Small intestine (tissue), 7 donors: Measurements from ENCODE around the gene PLA2G2F. TPM values are rescaled to one million over a fixed set of nuclear protein-coding genes. Genes with fewer than 3 reads are reported as not detected.

Experiments used
- DNase-seq, 2 donors: peaks; one replicate each; pipeline versions ENCODE4 v3.0.0 to v3.0.0-alpha.2; 2013
- FAIRE-seq: peaks from 2 replicates; lab custom pipeline; 2012; peaks lifted over from hg19 to GRCh38; lab: Jason Lieb, UNC
- H3K27ac ChIP-seq, 3 donors: one replicate each; pipeline ENCODE4 v1.5.1; 2013; ENCODE audit warnings: low read length in 2 of 3, mild to moderate bottlenecking in 2 of 3, control low read depth in 1 of 3, inconsistent platforms in 1 of 3, low read depth in 1 of 3, moderate library complexity in 1 of 3
- H3K27me3 ChIP-seq, 3 donors: one replicate each; pipeline ENCODE4 v1.6.1; 2013; ENCODE audit warnings: low read length in 3 of 3, inconsistent platforms in 1 of 3; ENCODE audit not compliant: control insufficient read depth in 3 of 3, insufficient read depth in 3 of 3
- H3K36me3 ChIP-seq, 3 donors: one replicate each; pipeline ENCODE4 v1.6.1; 2013; ENCODE audit warnings: low read length in 3 of 3, inconsistent platforms in 1 of 3, low read depth in 1 of 3, mild to moderate bottlenecking in 1 of 3, moderate library complexity in 1 of 3; ENCODE audit not compliant: control insufficient read depth in 3 of 3, insufficient read depth in 2 of 3
- H3K4me1 ChIP-seq, 3 donors: one replicate each; pipeline ENCODE4 v1.6.1; 2013; ENCODE audit warnings: low read length in 2 of 3, inconsistent platforms in 1 of 3, low read depth in 1 of 3, mild to moderate bottlenecking in 1 of 3, moderate library complexity in 1 of 3; ENCODE audit not compliant: control insufficient read depth in 3 of 3, insufficient read depth in 2 of 3
- H3K4me3 ChIP-seq, 3 donors: one replicate each; pipeline ENCODE4 v1.5.1; 2013; ENCODE audit warnings: low read length in 3 of 3, control low read depth in 1 of 3, inconsistent platforms in 1 of 3, low read depth in 1 of 3, mild to moderate bottlenecking in 1 of 3, moderate library complexity in 1 of 3
- H3K9me3 ChIP-seq, 2 donors: one replicate each; pipeline ENCODE4 v1.6.1; 2013; ENCODE audit warnings: low read depth in 1 of 2, low read length in 1 of 2; ENCODE audit not compliant: control insufficient read depth in 2 of 2, insufficient read depth in 1 of 2
- WGBS, 3 donors: extraction: QIAGEN DNeasy Blood & Tissue Kit; methylation state at CpG; one replicate each; pipeline ENCODE4 v1.1.7; 2013; 5-methylcytosine and 5-hydroxymethylcytosine counted together
- polyA plus RNA-seq, 4 donors: library from polyadenylated mRNA; stranded (reverse) in 3 of 4; unstranded in 1 of 4; fragments of 200-250 nt in 3 of 4; fragments of 120-200 nt in 1 of 4; gene quantifications; one replicate each; pipeline versions ENCODE4 v1.2.1 to v1.2.3, GENCODE V29; 2013
- donor health status: healthy with polysubstance abuse.
- donor health status: control.
- donor health status: control.
- donor health status: Bipolar disorder and iron deficiency.
- donor health status: healthy.

PLA2G2F gene
- polyA plus RNA-seq, 4 donors, result 0.01 to 0.04 TPM; not detected in 2

DNA sequence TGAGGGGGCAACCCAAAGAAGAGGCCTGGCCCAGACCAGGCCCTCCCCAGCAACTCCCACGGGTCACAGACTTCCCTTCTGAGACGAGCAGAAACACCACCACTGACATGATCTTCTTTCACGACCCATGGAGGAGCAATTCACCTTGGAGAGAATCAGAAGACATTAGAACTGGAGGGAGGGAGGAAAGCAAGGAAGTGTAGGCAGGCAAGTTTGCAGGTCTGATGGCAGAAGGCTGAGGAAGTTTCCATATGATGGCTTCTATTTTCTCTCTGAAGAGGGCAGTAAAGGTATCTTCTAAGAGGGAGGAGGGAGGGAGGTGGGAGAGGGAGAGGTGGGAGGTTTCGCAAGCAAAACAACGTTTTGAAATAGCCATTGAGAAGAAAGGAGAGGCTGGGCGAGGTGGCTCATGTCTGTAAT is 45.4 kb downstream of the PLA2G2F start:
- Histone ChIP-seq H3K36me3 (no peaks in the 10 kb centered on the region), H3K4me1 (peaks cover 0 to 10% (median 6%) of the 10 kb centered on the region in 3 donors), H3K27me3 (no peaks in the 10 kb centered on the region), H3K9me3 (peaks cover 0 to 4% of the 10 kb centered on the region in 2 donors), H3K27ac (peak overlapping the region in 1 of 3 donors; percentile 8), H3K4me3 (no peak overlapping the region)
- 64 to 71% (median 65%) methylated on average over 6 of the region's 6 CpGs for WGBS, 3 donors
- DNase-seq, result peak in 1 of 2 donors; percentile 21
- no peak for FAIRE-seq

DNA sequence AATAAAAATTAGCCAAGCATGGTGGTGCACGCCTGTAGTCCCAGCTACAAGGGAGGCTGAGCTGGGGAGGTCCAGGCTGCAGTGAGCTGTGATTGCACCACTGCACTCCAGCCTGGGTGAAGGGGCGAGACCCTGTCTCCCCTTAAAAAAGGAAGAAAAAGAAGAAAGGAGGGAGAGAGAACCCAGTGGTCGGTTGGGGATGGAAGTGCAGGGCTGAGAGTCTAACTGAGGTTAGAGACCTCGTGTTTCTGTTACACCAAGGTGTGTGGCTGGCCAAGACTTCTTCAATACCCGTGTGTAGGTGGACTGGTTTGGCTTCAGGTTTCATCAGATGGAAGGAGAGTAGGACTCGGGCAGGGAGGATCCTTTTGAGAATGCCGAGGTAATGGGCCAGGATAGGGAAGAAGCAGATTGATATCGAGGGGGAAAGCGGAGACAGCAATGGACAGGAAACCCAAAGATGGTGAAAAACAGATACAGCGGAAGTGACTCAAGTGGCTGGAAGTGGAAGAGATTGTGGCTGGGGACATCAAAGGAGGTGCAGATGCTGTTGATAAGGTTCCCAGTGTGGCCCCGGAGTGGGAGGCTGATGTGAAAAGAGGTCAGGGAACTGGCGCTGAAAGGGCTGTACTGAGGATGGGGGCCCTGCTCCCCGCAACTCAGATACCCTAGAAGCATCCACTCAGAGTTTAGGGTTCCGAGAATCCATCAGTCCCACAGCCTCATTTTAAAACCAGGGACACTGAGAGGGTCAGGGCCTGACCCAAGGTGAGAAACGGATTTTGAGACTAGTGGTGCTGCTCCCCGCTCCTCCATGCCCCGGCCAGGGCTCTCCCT is 46.1 kb downstream of the PLA2G2F start:
- Histone ChIP-seq H3K4me3 (no peak overlapping the region), H3K9me3 (no peaks in the 10 kb centered on the region), H3K27ac (peak overlapping the region in 2 of 3 donors; percentile 18 to 42), H3K36me3 (no peaks in the 10 kb centered on the region), H3K27me3 (no peaks in the 10 kb centered on the region), H3K4me1 (peaks cover 0 to 10% (median 6%) of the 10 kb centered on the region in 3 donors)
- DNase-seq (no peak), FAIRE-seq (no peak)
- 55 to 75% (median 66%) methylated on average over 17 of the region's 17 CpGs for WGBS, 3 donors

DNA sequence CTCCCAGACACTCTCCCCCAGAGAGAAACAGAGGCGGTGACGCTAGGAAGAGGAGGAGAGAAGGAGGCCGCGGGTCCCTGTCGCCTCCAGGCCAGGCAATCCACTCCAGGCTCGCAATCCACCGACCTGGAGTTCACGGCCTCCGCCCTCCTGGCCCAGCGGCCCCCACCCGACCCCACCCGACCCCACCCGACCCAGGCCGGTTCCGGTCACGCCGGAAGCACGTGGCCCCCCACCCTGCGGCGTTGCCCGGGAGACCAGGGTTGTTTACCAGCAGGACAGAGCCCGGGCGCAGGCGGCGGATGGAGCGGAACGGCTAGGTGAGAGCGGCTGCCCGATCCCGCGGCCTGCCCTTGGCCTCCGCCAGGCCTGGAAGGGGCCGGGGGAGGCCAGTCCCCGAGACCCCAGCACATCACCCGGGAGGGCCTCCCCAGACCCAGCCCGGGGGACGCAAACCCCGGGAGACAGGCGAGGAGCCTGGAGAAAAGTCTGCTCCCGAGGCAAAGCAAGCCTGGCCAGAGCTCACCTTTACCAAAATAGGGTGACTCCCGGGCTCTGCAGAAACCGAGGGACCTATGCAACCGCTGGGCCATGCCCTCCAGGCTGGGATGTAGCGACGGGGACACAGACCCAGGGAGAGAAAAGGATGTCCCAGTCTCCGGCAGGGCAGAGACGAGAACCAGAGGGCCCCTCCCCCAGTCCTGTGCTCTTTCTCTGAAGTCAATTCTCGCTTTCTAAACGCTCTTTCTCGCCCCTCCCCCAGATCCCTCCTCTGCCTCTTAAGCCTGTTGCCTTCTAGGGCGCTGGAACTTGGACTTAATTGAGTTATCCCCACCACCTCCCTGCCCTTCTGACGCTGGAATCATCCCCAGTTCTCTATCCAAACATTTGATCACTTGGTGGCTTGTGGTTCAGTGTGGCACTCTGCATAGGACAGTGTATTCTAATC is 47.0 kb downstream of the PLA2G2F start, which contains the start of the genes PLA2G2C and UBXN10:
PLA2G2C (minus strand) TSS at position 685 of the 949 bp plus-strand sequence. CDS start 9,155 bp downstream, outside the sequence.
UBXN10 (plus strand) TSS at position 263 of the 949 bp plus-strand sequence. CDS start 4,466 bp downstream, outside the sequence.
- WGBS, 3 donors, result 2 to 4% (median 3%) methylated on average over 41 to 52 of the region's 52 CpGs
- DNase-seq (peak; percentile 29 to 80), FAIRE-seq (no peak)
- Histone ChIP-seq H3K4me3 (peak within 1 kb of the TSS; percentile 29 to 57 (median 42)), H3K36me3 (no peaks in the 10 kb centered on the region), H3K27ac (peak within 1 kb of the TSS in 2 of 3 donors; percentile 42 to 70), H3K9me3 (no peaks in the 10 kb centered on the region), H3K27me3 (no peaks in the 10 kb centered on the region), H3K4me1 (peaks cover 0 to 10% (median 6%) of the 10 kb centered on the region in 3 donors)

DNA sequence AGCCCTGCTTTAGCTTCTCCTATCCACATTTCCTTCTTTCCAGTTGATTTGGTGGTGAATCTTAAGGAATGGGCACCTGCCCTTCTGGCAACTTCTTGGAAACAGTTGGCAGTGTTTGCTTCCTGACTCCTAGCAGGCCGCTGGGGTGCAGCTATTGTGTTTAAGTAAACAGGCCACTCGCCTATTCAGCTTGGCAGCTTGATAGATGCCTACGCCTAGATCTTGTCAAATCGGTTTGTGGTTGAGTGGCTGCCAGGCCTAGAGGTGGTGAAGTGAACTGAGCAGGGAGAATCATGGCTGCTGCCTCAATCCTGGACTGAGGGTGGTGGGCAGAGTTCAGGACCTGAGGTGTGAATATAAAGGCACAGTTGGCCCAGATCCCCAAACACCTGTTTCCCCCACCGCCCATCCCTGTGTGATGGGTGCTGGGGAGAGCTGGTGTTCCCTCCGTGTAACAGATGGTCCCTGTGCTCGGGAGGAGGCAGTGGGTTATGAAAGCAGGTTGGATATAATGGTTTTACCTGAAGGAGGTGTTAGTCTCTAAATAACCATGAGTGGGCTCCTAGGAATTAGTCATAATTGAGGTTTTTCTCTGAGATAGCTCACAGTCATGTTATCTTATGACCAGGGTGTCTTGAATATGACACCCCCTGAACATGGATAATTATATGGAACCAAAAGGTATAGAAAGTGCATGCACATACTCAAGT is 48.1 kb downstream of the PLA2G2F start:
- no peak overlapping the region for H3K4me3 ChIP-seq
- peak overlapping the region in 2 of 3 donors; percentile 42 to 57 for H3K27ac ChIP-seq
- no peak for FAIRE-seq
- no peaks in the 10 kb centered on the region for H3K36me3 ChIP-seq
- H3K9me3 ChIP-seq, result no peaks in the 10 kb centered on the region
- H3K27me3 ChIP-seq, result no peaks in the 10 kb centered on the region
- WGBS, 3 donors, result 32 to 49% (median 37%) methylated on average over 7 of the region's 7 CpGs
- peaks cover 0 to 10% (median 6%) of the 10 kb centered on the region in 3 donors for H3K4me1 ChIP-seq
- peak in 1 of 2 donors; percentile 43 for DNase-seq

DNA sequence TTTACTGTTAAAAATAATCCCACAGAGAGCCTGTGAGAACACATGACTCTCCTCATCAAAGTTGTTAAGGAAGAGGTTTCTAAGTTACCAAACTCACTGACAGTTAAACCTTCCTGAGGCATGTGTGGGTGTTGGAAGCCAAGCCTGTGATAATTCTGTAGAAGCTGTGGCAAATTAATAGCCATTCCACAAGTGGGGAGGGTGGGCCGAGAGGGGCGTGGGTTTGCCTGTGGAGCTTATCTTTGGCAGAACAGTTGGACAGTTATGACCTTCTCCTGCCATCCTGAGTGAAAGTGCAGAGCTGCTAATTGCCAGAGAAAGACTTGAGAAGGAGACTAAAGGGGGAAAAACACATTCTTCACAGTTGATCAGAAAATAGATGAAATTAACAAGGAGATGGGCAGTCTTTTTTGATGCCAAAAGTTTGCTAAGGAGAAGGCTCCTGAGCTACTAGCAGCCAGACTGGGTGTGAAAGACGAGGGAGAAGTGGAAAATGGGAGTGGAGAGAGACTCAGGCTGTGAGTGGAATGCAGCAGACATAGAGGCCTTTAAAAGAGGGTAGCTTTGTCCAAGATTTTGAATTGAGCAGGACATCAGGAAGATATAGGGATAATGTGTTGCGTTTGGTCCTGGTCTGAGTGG is 48.8 kb downstream of the PLA2G2F start:
- Histone ChIP-seq H3K27ac (no peak overlapping the region), H3K4me3 (no peak overlapping the region), H3K27me3 (no peaks in the 10 kb centered on the region), H3K4me1 (peaks cover 0 to 10% (median 6%) of the 10 kb centered on the region in 3 donors), H3K36me3 (no peaks in the 10 kb centered on the region), H3K9me3 (no peaks in the 10 kb centered on the region)
- DNase-seq (no peak), FAIRE-seq (no peak)
- WGBS, 3 donors, result 51 to 64% (median 64%) methylated on average over 4 of the region's 4 CpGs

DNA sequence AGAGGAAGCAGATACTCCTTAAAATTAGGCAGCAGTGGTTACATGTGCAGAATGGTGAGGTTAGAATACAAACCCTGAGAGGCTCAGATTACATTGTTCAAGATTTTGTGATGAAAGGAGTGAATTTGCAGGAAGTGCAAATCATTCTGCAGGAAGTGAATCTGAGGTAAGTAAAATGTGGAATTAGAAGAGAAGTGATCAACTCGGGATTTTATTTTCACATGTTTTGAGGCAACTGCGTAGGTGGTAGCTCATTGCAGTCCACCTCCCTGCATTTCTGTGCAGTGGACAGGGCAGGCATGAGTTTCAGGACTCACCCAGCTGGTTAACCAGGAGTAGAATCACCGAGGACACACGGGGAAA is 49.3 kb downstream of the PLA2G2F start:
- H3K27me3 ChIP-seq, result no peaks in the 10 kb centered on the region
- no peaks in the 10 kb centered on the region for H3K9me3 ChIP-seq
- H3K36me3 ChIP-seq, result no peaks in the 10 kb centered on the region
- H3K27ac ChIP-seq, result no peak overlapping the region
- FAIRE-seq (no peak), DNase-seq (no peak)
- no peak overlapping the region for H3K4me3 ChIP-seq
- H3K4me1 ChIP-seq, result peaks cover 0 to 10% (median 6%) of the 10 kb centered on the region in 3 donors
- WGBS, 3 donors, result 72 to 85% (median 77%) methylated on average over 4 of the region's 4 CpGs

DNA sequence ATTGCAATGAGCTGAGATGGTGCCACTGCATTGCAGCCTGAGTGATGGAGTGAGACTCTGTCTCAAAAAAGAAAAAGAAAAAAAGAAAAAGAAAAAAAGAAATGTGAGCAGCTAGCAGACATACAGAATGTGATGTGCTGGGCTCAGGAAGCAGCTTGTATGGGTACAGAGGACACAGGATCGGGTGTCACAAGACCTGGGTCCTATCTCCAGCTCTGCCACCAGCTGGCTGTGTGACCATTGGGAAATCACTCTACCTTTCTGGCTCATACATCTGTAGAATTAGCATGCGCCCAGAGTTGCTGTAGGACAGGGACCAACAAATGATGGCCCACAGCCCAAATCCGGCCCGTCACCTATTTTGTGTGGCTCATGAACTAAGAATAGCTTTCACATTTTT is 50.5 kb downstream of the PLA2G2F start:
- H3K9me3 ChIP-seq, result no peaks in the 10 kb centered on the region
- FAIRE-seq (no peak), DNase-seq (no peak)
- H3K4me3 ChIP-seq, result no peak overlapping the region
- H3K4me1 ChIP-seq, result peaks cover 0 to 10% (median 6%) of the 10 kb centered on the region in 3 donors
- WGBS, 3 donors, result 90 to 94% (median 92%) methylated on average over 4 of the region's 4 CpGs
- H3K27ac ChIP-seq, result no peak overlapping the region
- H3K27me3 ChIP-seq, result no peaks in the 10 kb centered on the region
- no peaks in the 10 kb centered on the region for H3K36me3 ChIP-seq
